Choroid plexus epithelial cell (primary cell): ENCODE measurements around the gene ASIC3.

ENCODE experiments used
- DNase-seq: peaks from one replicate; pipeline ENCODE4 v3.0.0-alpha.2; 2010; ENCODE audit warnings: low read depth
- H3K4me3 ChIP-seq: 2 replicates; pipeline ENCODE4 v1.5.1; 2011; ENCODE audit warnings: low read depth, mild to moderate bottlenecking, control low read depth, low read length, moderate library complexity
- CTCF ChIP-seq: conservative IDR thresholded peaks from 2 replicates; pipeline ENCODE4 v1.5.1; 2011; ENCODE audit warnings: low read depth, mild to moderate bottlenecking, control low read depth, inconsistent platforms, low read length, moderate library complexity

The ASIC3 gene

GRCh38 chr7:151047976-151048815, at the start of gene ASIC3:
ASIC3 (plus strand) TSS chr7:151048531; CDS start chr7:151048886, 355 bp downstream.
- H3K4me3 ChIP-seq = no peak within 1 kb of the TSS
- TF ChIP-seq CTCF = no peak
- no peak for DNase-seq

GRCh38 chr7:150999001-150999400, 49.3 kb upstream of the ASIC3 start:
- no peak overlapping the region for H3K4me3 ChIP-seq
- DNase-seq = no peak
- no peak for TF ChIP-seq CTCF

- DNase-seq = no peak
- no peak overlapping the region for H3K4me3 ChIP-seq
- TF ChIP-seq CTCF = no peak
Observed at GRCh38 chr7:150999497-151000230, 48.7 kb upstream of the ASIC3 start.

- H3K4me3 ChIP-seq = no peak overlapping the region
- no peak for TF ChIP-seq CTCF
- DNase-seq = no peak
Observed at GRCh38 chr7:151000897-151001495, 47.3 kb upstream of the ASIC3 start.

GRCh38 chr7:151001546-151001945, 46.8 kb upstream of the ASIC3 start:
- TF ChIP-seq CTCF = no peak
- DNase-seq = no peak
- no peak overlapping the region for H3K4me3 ChIP-seq

GRCh38 chr7:151003572-151003971, 44.8 kb upstream of the ASIC3 start:
- H3K4me3 ChIP-seq = no peak overlapping the region
- no peak for TF ChIP-seq CTCF
- DNase-seq = no peak
